A549 (cell line): ENCODE measurements around the gene TSG101. TPM values are rescaled to one million over a fixed set of nuclear protein-coding genes. Genes with fewer than 3 reads are reported as not detected.

Experiments used
- ATAC-seq, 2 experiments: fragments of 200-7000 bp in 1 of 2; fragments of >200 bp in 1 of 2; cut with Nextera tagmentation in 1 of 2; cut with Tn5 transposase in 1 of 2; 3 replicates each; pipeline versions ENCODE4 v1.8.0 to v1.9.1; 2018 to 2020; ENCODE audit warnings: mild to moderate bottlenecking in 1 of 2, moderate library complexity in 1 of 2
- CTCF ChIA-PET: fragments of 300-600 bp; sonication (Branson Sonifier 250); formaldehyde crosslinking; extraction: SDS; loops from one replicate; lab custom pipeline; 2021; ENCODE audit warnings: antibody characterized with exemption, inconsistent platforms; lab: Yijun Ruan, JAX
- POLR2A ChIA-PET: fragments of 350-600 bp; formaldehyde crosslinking; extraction: SDS; loops from one replicate; lab custom pipeline; 2021; ENCODE audit warnings: antibody characterized with exemption, inconsistent platforms; lab: Yijun Ruan, JAX
- DNase-seq, 2 experiments: peaks; one replicate each; pipeline versions ENCODE4 v3.0.0 to v3.0.0-alpha.2; 2011 to 2016; ENCODE audit warnings: low read depth in 1 of 2, low spot score in 1 of 2
- FAIRE-seq: peaks from 2 replicates; lab custom pipeline; 2011; peaks lifted over from hg19 to GRCh38; lab: Jason Lieb, UNC
- H3K27ac ChIP-seq, 2 experiments: fragments of >200 bp; sonication (Bioruptor Twin); formaldehyde crosslinking; 3 replicates each; pipeline ENCODE4 v1.5.1; 2016 to 2017
- H3K4me1 ChIP-seq: fragments of >200 bp; sonication (Bioruptor Twin); formaldehyde crosslinking; 3 replicates; pipeline ENCODE4 v1.6.1; 2016
- H3K4me2 ChIP-seq: fragments of >200 bp; sonication (Bioruptor Twin); formaldehyde crosslinking; 3 replicates; pipeline ENCODE4 v1.6.1; 2016
- H3K4me3 ChIP-seq: fragments of >200 bp; sonication (Bioruptor Twin); formaldehyde crosslinking; 3 replicates; pipeline ENCODE4 v1.5.1; 2016
- H3K9me3 ChIP-seq: fragments of >200 bp; sonication (Bioruptor Twin); formaldehyde crosslinking; 3 replicates; pipeline ENCODE4 v1.6.1; 2016
- BHLHE40 ChIP-seq: IDR thresholded peaks from 2 replicates; pipeline ENCODE4 v1.6.1; 2012; ENCODE audit warnings: low read depth, low read length, inconsistent platforms
- CBX8 ChIP-seq: fragments of 200-600 bp; sonication (generic); IDR thresholded peaks from 2 replicates; pipeline ENCODE4 v1.6.1; 2016
- CEBPB ChIP-seq, 2 experiments: fragments of >200 bp in 1 of 2; sonication (Bioruptor Twin) in 1 of 2; formaldehyde crosslinking in 1 of 2; IDR thresholded peaks; 2 replicates each; pipeline ENCODE4 v1.6.1; 2012 to 2016
- EHF ChIP-seq: fragments of 250-450 bp; sonication (Bioruptor Pico); IDR thresholded peaks from 2 replicates; pipeline ENCODE4 v1.5.0; 2020; ENCODE audit warnings: mild to moderate bottlenecking
- EHMT2 ChIP-seq: fragments of 200-600 bp; sonication (generic); IDR thresholded peaks from 2 replicates; pipeline ENCODE4 v1.6.1; 2016; ENCODE audit warnings: antibody characterized with exemption, low read depth, mild to moderate bottlenecking, moderate library complexity
- EP300 ChIP-seq, 2 experiments: fragments of >200 bp; sonication (Bioruptor Twin); formaldehyde crosslinking; IDR thresholded peaks; 2 replicates in 1 of 2; 3 replicates in 1 of 2; pipeline ENCODE4 v1.6.1; 2016 to 2017
- FOXS1 ChIP-seq: fragments of 250-450 bp; sonication (Bioruptor Pico); IDR thresholded peaks from 2 replicates; pipeline ENCODE4 v1.5.0; 2020; ENCODE audit warnings: mild to moderate bottlenecking, moderate library complexity
- JUN ChIP-seq, 2 experiments: fragments of >200 bp; sonication (Bioruptor Twin); formaldehyde crosslinking; IDR thresholded peaks; 2 replicates in 1 of 2; 3 replicates in 1 of 2; pipeline ENCODE4 v1.6.1; 2016 to 2017
- KDM5A ChIP-seq: fragments of 200-600 bp; sonication (generic); IDR thresholded peaks from 2 replicates; pipeline ENCODE4 v1.6.1; 2016; ENCODE audit warnings: antibody characterized with exemption, mild to moderate bottlenecking
- MAFK ChIP-seq: fragments of 450-650 bp; IDR thresholded peaks from 2 replicates; pipeline ENCODE4 v1.6.1; 2014; ENCODE audit not compliant: partially characterized antibody
- MAZ ChIP-seq: fragments of 150-350 bp; IDR thresholded peaks from 2 replicates; pipeline ENCODE4 v1.6.1; 2014; ENCODE audit warnings: antibody characterized with exemption, low read depth, low read length, borderline replicate concordance
- NR3C1 ChIP-seq: fragments of >200 bp; sonication (Bioruptor Twin); formaldehyde crosslinking; IDR thresholded peaks from 3 replicates; pipeline ENCODE4 v1.6.1; 2017
- POLR2AphosphoS2 ChIP-seq: conservative IDR thresholded peaks from 2 replicates; pipeline ENCODE4 v1.6.1; 2012; ENCODE audit warnings: low read length, improper control_type of control experiment, inconsistent platforms
- RAD21 ChIP-seq, 2 experiments: fragments of >200 bp in 1 of 2; sonication (Bioruptor Twin) in 1 of 2; formaldehyde crosslinking in 1 of 2; IDR thresholded peaks in 1 of 2; conservative IDR thresholded peaks in 1 of 2; 2 replicates in 1 of 2; 3 replicates in 1 of 2; pipeline ENCODE4 v1.6.1; 2012 to 2018; ENCODE audit warnings: inconsistent platforms in 1 of 2
- RCOR1 ChIP-seq: fragments of 150-350 bp; IDR thresholded peaks from 2 replicates; pipeline ENCODE4 v1.6.1; 2014; ENCODE audit warnings: antibody characterized with exemption, low read length, low read depth
- SREBF2 ChIP-seq: fragments of 450-650 bp; IDR thresholded peaks from 2 replicates; pipeline ENCODE4 v1.6.1; 2014; ENCODE audit warnings: mild to moderate bottlenecking, moderate library complexity
- TFCP2L1 ChIP-seq: fragments of 250-450 bp; sonication (Bioruptor Pico); IDR thresholded peaks from 2 replicates; pipeline ENCODE4 v1.5.0; 2021; ENCODE audit warnings: mild to moderate bottlenecking
- ZFP36 ChIP-seq: fragments of 450-650 bp; IDR thresholded peaks from 2 replicates; pipeline ENCODE4 v1.6.1; 2014; ENCODE audit warnings: borderline replicate concordance; ENCODE audit not compliant: partially characterized antibody
- WGBS: methylation state at CpG from one replicate; pipeline ENCODE4 v1.1.6; 2017; ENCODE audit errors: missing lambda C conversion rate; 5-methylcytosine and 5-hydroxymethylcytosine counted together
- polyA plus RNA-seq, 4 experiments: library from polyadenylated mRNA; depleted of rRNA in 3 of 4; stranded (reverse); fragments of >200 nt; fragmentation: RNase III in 1 of 4; extraction: RNeasy Plus Mini Kit Qiagen cat#74134 plus additional on column Dnase treatment in 1 of 4; gene quantifications; 2 replicates in 3 of 4; 3 replicates in 1 of 4; pipeline ENCODE4 v1.2.3, GENCODE V29; 2011 to 2017
- TF ChIP-seq, protein P1 (sequence below): fragments of 150-350 bp; IDR thresholded peaks from 2 replicates; pipeline ENCODE4 v1.6.1; 2014; ENCODE audit warnings: low read depth, mild to moderate bottlenecking, low read length
- TF ChIP-seq, protein P2 (sequence below): IDR thresholded peaks from 2 replicates; pipeline ENCODE4 v1.6.1; 2012
- TF ChIP-seq, protein P3 (sequence below): fragments of 450-650 bp; IDR thresholded peaks from 2 replicates; pipeline ENCODE4 v1.6.1; 2014; ENCODE audit warnings: antibody characterized with exemption
- TF ChIP-seq, protein P4 (sequence below): IDR thresholded peaks from 2 replicates; pipeline ENCODE4 v1.6.1; 2012
- TF ChIP-seq, protein P5 (sequence below): fragments of 250-450 bp; sonication (Bioruptor Pico); IDR thresholded peaks from 2 replicates; pipeline ENCODE4 v1.5.0; 2020; ENCODE audit warnings: low read depth, mild to moderate bottlenecking, moderate library complexity

TSG101 gene
- polyA plus RNA-seq, 2 of the 4 experiments (the other 2 are of a cell fraction): 112 to 161 TPM

DNA sequence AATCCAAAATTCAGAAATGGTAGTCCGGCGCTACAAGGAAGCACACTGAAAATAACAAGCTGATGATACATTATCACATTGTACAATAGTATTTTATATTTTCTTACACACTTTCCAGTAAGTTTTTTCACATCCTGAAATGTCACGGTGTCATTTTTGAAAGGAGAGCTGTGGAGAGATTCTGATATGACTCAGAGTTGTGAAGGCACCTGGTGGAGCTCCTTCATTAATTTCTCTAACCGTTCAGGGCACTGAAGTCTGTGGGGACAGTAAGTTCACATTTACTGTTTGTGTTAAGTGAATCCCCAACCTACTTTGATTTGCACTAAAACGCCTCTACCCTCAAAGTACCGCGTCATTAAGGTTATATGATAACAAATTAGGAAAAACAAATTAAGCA is 57.8 kb downstream of the TSG101 start:
- WGBS: 89% methylated on average over 7 of the region's 7 CpGs
- CTCF ChIA-PET: no interaction called here
- no peak for FAIRE-seq

DNA sequence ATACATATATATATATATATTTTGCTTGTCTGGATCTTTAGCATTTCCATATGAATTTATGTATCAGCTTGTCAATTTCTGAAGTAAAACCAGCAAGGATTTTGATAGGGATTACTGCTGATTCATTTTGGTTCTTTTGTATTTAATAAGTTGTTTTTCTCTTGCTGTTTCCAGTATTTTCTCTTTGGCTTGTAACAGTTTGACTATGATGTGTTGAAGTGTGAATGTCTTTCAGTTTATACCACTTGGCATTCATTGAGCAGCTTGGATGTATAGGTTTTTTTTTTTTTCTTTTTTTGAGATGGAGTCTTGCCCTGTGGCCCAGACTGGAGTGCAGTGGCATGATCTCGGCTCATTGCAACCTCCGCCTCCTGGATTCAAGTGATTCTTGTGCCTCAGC is 58.7 kb downstream of the TSG101 start:
- Histone ChIP-seq H3K4me1 (no peaks in the 10 kb centered on the region), H3K9me3 (no peaks in the 10 kb centered on the region), H3K4me2 (no peak overlapping the region), H3K27ac (no peak overlapping the region), H3K4me3 (no peak overlapping the region)
- DNase-seq: no peak
- FAIRE-seq: no peak
- ChIA-PET POLR2A (interaction anchor here (0.5 to 0.6 kb wide), 2 partner anchors 70 to 569 kb away, joined by 3 to 4 read pairs; no protein-coding TSS in a partner anchor), CTCF (interaction anchor here (0.8 kb wide), 1 partner anchor 94 kb away, joined by 4 read pairs; no protein-coding TSS in a partner anchor)
- TF ChIP-seq, protein P1, sequence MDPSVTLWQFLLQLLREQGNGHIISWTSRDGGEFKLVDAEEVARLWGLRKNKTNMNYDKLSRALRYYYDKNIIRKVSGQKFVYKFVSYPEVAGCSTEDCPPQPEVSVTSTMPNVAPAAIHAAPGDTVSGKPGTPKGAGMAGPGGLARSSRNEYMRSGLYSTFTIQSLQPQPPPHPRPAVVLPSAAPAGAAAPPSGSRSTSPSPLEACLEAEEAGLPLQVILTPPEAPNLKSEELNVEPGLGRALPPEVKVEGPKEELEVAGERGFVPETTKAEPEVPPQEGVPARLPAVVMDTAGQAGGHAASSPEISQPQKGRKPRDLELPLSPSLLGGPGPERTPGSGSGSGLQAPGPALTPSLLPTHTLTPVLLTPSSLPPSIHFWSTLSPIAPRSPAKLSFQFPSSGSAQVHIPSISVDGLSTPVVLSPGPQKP: no peak
- TF ChIP-seq ZFP36 (no peak), RCOR1 (no peak), BHLHE40 (no peak), RAD21 (conservative IDR thresholded peaks at IDR 0.05 in 1 of 2, IDR thresholded peaks at IDR 0.05 in 1 of 2) (no peak), SREBF2 (no peak), POLR2AphosphoS2 (no peak), EHF (no peak), MAZ (no peak), EHMT2 (no peak), MAFK (no peak), EP300 (IDR thresholded peaks at IDR 0.05) (no peak), TFCP2L1 (no peak)
- TF ChIP-seq, protein P2, sequence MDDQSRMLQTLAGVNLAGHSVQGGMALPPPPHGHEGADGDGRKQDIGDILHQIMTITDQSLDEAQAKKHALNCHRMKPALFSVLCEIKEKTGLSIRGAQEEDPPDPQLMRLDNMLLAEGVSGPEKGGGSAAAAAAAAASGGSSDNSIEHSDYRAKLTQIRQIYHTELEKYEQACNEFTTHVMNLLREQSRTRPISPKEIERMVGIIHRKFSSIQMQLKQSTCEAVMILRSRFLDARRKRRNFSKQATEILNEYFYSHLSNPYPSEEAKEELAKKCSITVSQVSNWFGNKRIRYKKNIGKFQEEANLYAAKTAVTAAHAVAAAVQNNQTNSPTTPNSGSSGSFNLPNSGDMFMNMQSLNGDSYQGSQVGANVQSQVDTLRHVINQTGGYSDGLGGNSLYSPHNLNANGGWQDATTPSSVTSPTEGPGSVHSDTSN: no peak
- TF ChIP-seq, protein P3, sequence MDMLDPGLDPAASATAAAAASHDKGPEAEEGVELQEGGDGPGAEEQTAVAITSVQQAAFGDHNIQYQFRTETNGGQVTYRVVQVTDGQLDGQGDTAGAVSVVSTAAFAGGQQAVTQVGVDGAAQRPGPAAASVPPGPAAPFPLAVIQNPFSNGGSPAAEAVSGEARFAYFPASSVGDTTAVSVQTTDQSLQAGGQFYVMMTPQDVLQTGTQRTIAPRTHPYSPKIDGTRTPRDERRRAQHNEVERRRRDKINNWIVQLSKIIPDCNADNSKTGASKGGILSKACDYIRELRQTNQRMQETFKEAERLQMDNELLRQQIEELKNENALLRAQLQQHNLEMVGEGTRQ: no peak
- TF ChIP-seq, protein P4, sequence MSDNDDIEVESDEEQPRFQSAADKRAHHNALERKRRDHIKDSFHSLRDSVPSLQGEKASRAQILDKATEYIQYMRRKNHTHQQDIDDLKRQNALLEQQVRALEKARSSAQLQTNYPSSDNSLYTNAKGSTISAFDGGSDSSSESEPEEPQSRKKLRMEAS: no peak
- WGBS: 100% methylated on average over 2 of the region's 2 CpGs
- no peak for ATAC-seq

More for the DNA sequence above, 57.8 kb downstream of the TSG101 start:
- H3K9me3 ChIP-seq: no peaks in the 10 kb centered on the region
- DNase-seq (no peak), ATAC-seq (no peak)
- H3K4me1 ChIP-seq: no peaks in the 10 kb centered on the region
- POLR2A ChIA-PET: no interaction called here
- no peak overlapping the region for H3K4me2 ChIP-seq
- H3K4me3 ChIP-seq: no peak overlapping the region
- no peak overlapping the region for H3K27ac ChIP-seq
- TF ChIP-seq NR3C1 (no peak), MAFK (no peak), CBX8 (no peak), KDM5A (no peak), JUN (IDR thresholded peaks at IDR 0.05) (no peak), EHMT2 (no peak)
- TF ChIP-seq, protein P5, sequence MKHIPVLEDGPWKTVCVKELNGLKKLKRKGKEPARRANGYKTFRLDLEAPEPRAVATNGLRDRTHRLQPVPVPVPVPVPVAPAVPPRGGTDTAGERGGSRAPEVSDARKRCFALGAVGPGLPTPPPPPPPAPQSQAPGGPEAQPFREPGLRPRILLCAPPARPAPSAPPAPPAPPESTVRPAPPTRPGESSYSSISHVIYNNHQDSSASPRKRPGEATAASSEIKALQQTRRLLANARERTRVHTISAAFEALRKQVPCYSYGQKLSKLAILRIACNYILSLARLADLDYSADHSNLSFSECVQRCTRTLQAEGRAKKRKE (CRISPR knock-in tag): no peak

DNA sequence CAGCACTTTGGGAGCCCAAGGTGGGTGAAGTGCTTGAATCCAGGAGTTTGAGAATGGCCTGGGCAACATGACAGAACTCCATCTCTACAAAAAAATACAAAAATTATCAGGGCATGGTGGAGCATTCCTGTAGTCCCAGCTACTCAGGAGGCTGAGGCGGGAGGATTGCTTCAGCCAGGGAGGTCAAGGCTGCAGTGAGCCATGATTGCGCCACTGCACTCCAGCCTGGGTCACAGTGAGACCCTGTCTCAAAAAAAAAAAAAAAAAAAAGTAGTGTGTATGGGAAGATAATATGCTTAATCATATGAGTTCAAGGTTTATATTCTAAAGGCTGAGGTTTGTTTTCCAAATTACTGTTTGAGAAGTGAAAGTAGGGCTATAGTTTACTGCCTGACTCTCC is 60.3 kb downstream of the TSG101 start:
- WGBS: 79% methylated on average over 2 of the region's 2 CpGs
- Histone ChIP-seq H3K4me3 (no peak overlapping the region), H3K4me2 (no peak overlapping the region), H3K4me1 (no peaks in the 10 kb centered on the region), H3K27ac (no peak overlapping the region), H3K9me3 (no peaks in the 10 kb centered on the region)
- FAIRE-seq (no peak), DNase-seq (no peak), ATAC-seq (no peak)
- ChIA-PET POLR2A (no interaction called here), CTCF (interaction anchor here (0.9 to 1.4 kb wide), 2 partner anchors 13 to 22 kb away, joined by 3 to 4 read pairs; no protein-coding TSS in a partner anchor)
- TF ChIP-seq FOXS1 (CRISPR knock-in tag) (no peak), CEBPB (IDR thresholded peaks at IDR 0.05) (0 out of 4 replicates have a peak, but pooled peaks of 1 of the 2 experiments have one; percentile 20)
